Mesenchymal stem cell (in vitro differentiated cells and primary cell): ENCODE results near the gene ACHE.
"Not testable (repeated sequence)": the region's sequence is repeated elsewhere in the genome, so short reads cannot be mapped to it uniquely, and the experiment has no call there.

Source experiments
- DNase-seq: peaks from one replicate; pipeline ENCODE4 v3.0.0-alpha.2; 2013
- H2AFZ ChIP-seq: one replicate; pipeline ENCODE4 v1.6.1; 2013; ENCODE audit warnings: low read depth, mild to moderate bottlenecking, control low read depth, inconsistent platforms, low read length, moderate library complexity
- H2AK5ac ChIP-seq: 2 replicates; pipeline ENCODE4 v1.6.1; 2013; ENCODE audit warnings: low read length, moderate library complexity, mild to moderate bottlenecking, inconsistent platforms; ENCODE audit not compliant: severe bottlenecking
- H2BK120ac ChIP-seq: one replicate; pipeline ENCODE4 v1.6.1; 2013; ENCODE audit warnings: low read depth, mild to moderate bottlenecking, inconsistent platforms, low read length, moderate library complexity
- H2BK12ac ChIP-seq, 2 experiments: one replicate each; pipeline ENCODE4 v1.6.1; 2013; ENCODE audit warnings: inconsistent platforms in 2 of 2, low read length in 2 of 2, mild to moderate bottlenecking in 2 of 2, moderate library complexity in 2 of 2, control low read depth in 1 of 2
- H2BK15ac ChIP-seq: one replicate; pipeline ENCODE4 v1.6.1; 2013; ENCODE audit warnings: mild to moderate bottlenecking, low read depth, inconsistent platforms; ENCODE audit not compliant: poor library complexity, severe bottlenecking
- H2BK5ac ChIP-seq: 2 replicates; pipeline ENCODE4 v1.6.1; 2013; ENCODE audit warnings: low read depth, mild to moderate bottlenecking, low read length, control low read depth, inconsistent platforms; ENCODE audit not compliant: poor library complexity, severe bottlenecking
- H3K14ac ChIP-seq, 2 experiments: one replicate each; pipeline ENCODE4 v1.6.1; 2013; ENCODE audit warnings: inconsistent platforms in 2 of 2, low read length in 2 of 2, control low read depth in 1 of 2, mild to moderate bottlenecking in 1 of 2, moderate library complexity in 1 of 2
- H3K18ac ChIP-seq, 2 experiments: one replicate each; pipeline ENCODE4 v1.6.1; 2013; ENCODE audit warnings: inconsistent platforms in 2 of 2, low read length in 2 of 2, control low read depth in 1 of 2, low read depth in 1 of 2, mild to moderate bottlenecking in 1 of 2
- H3K23ac ChIP-seq, 2 experiments: one replicate each; pipeline ENCODE4 v1.6.1; 2013; ENCODE audit warnings: inconsistent platforms in 2 of 2, low read length in 2 of 2, mild to moderate bottlenecking in 2 of 2, moderate library complexity in 2 of 2, control low read depth in 1 of 2
- H3K27ac ChIP-seq: 2 replicates; pipeline ENCODE4 v1.5.1; 2013; ENCODE audit warnings: mild to moderate bottlenecking, moderate library complexity, low read length, control low read depth, inconsistent platforms; ENCODE audit not compliant: poor library complexity, severe bottlenecking
- H3K27me3 ChIP-seq, 2 experiments: 2 replicates each; pipeline versions ENCODE4 v1.6.1 to v1.7.0; 2013; ENCODE audit warnings: low read length in 2 of 2, mild to moderate bottlenecking in 2 of 2, moderate library complexity in 2 of 2, control low read depth in 1 of 2, inconsistent platforms in 1 of 2; ENCODE audit not compliant: control insufficient read depth in 1 of 2, insufficient read depth in 1 of 2
- H3K36me3 ChIP-seq, 2 experiments: 2 replicates each; pipeline versions ENCODE4 v1.6.1 to v1.7.0; 2013; ENCODE audit warnings: low read length in 2 of 2, control low read depth in 1 of 2, inconsistent platforms in 1 of 2, low read depth in 1 of 2, mild to moderate bottlenecking in 1 of 2; ENCODE audit not compliant: insufficient read depth in 2 of 2, control insufficient read depth in 1 of 2
- H3K4ac ChIP-seq, 2 experiments: one replicate each; pipeline ENCODE4 v1.6.1; 2013; ENCODE audit warnings: inconsistent platforms in 2 of 2, low read length in 2 of 2, mild to moderate bottlenecking in 2 of 2, moderate library complexity in 2 of 2, control low read depth in 1 of 2, low read depth in 1 of 2
- H3K4me1 ChIP-seq: 2 replicates; pipeline ENCODE4 v1.6.1; 2013; ENCODE audit warnings: low read depth, low read length, control low read depth; ENCODE audit not compliant: control insufficient read depth, insufficient read depth
- H3K4me2 ChIP-seq: 2 replicates; pipeline ENCODE4 v1.6.1; 2013; ENCODE audit warnings: low read length, mild to moderate bottlenecking, inconsistent platforms; ENCODE audit not compliant: poor library complexity, severe bottlenecking
- H3K4me3 ChIP-seq, 2 experiments: 2 replicates each; pipeline versions ENCODE4 v1.5.1 to v1.7.0; 2013; ENCODE audit warnings: low read length in 2 of 2, mild to moderate bottlenecking in 2 of 2, control low read depth in 1 of 2, low read depth in 1 of 2; ENCODE audit not compliant: insufficient read depth in 1 of 2
- H3K79me1 ChIP-seq: replicated peaks from 2 replicates; pipeline ENCODE4 v1.6.1; 2013; ENCODE audit warnings: mild to moderate bottlenecking, control low read depth, low read length, inconsistent platforms; ENCODE audit not compliant: poor library complexity, severe bottlenecking
- H3K9ac ChIP-seq: 2 replicates; pipeline ENCODE4 v1.7.0; 2013; ENCODE audit warnings: mild to moderate bottlenecking, low read length, moderate library complexity
- H3K9me3 ChIP-seq: 2 replicates; pipeline ENCODE4 v1.7.0; 2013; ENCODE audit warnings: mild to moderate bottlenecking, low read length; ENCODE audit not compliant: control insufficient read depth
- H4K8ac ChIP-seq: one replicate; pipeline ENCODE4 v1.6.1; 2013; ENCODE audit warnings: inconsistent platforms, mild to moderate bottlenecking, low read length, moderate library complexity
- H4K91ac ChIP-seq: one replicate; pipeline ENCODE4 v1.6.1; 2013; ENCODE audit warnings: mild to moderate bottlenecking, low read length, inconsistent platforms
- WGBS: methylation state at CpG from one replicate; pipeline ENCODE4 v1.1.7; 2013; ENCODE audit warnings: mixed read lengths; 5-methylcytosine and 5-hydroxymethylcytosine counted together

ACHE gene

GRCh38 chr7:100914879-100915447, 19.3 kb upstream of the ACHE start:
- Histone ChIP-seq H3K14ac (no peak overlapping the region), H3K4me1 (no peaks in the 10 kb centered on the region), H4K91ac (no peak overlapping the region), H3K36me3 (no peaks in the 10 kb centered on the region), H2AFZ (no peak overlapping the region), H4K8ac (no peak overlapping the region), H3K4me2 (no peak overlapping the region), H3K9me3 (no peaks in the 10 kb centered on the region), H3K18ac (no peak overlapping the region), H3K27ac (no peak overlapping the region), H3K9ac (no peak overlapping the region), H2AK5ac (no peak overlapping the region), H3K4ac (no peak overlapping the region), H3K23ac (no peak overlapping the region), H3K79me1 (no peaks in the 10 kb centered on the region), H3K27me3 (peaks cover 1 to 7% of the 10 kb centered on the region in 2 experiments), H2BK12ac (no peak overlapping the region), H2BK5ac (no peak overlapping the region), H2BK15ac (no peak overlapping the region), H3K4me3 (no peak overlapping the region), H2BK120ac (no peak overlapping the region)
- WGBS = 82% methylated on average over 8 of the region's 8 CpGs
- DNase-seq = no peak

DNA sequence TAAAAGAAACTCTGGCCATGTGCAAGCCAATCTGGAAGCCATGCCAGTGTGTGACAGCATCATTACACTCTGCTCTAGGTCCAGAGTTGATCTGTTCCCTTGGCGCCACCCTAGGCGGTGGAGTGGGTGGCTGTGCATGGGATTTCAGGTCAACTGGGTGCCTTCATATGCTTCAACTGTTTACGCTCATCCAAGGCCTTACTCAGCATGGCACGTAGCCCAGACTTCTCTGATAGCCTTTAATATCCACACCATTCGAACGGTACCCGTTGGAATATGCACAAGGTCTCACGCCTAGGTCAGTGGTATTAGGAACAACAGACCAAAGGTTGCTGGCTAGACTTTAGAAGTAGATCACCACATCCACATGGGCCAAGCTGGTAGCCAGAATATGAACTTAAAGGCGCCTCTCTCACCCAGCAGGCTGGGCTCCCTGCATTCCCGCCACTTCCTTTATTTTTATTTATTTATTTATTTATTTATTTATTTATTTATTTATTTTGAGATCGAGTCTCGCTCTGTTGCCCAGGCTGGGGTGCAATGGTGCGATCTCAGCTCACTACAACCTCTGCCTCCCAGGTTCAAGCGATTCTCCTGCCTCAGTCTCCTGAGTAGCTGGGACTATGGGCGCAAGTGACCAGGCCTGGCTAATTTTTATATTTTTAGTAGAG, 18.7 kb upstream of the ACHE start:
- Histone ChIP-seq H2AFZ (no peak overlapping the region), H3K36me3 (no peaks in the 10 kb centered on the region), H2BK120ac (no peak overlapping the region), H3K9ac (no peak overlapping the region), H2BK5ac (no peak overlapping the region), H2BK15ac (no peak overlapping the region), H3K9me3 (no peaks in the 10 kb centered on the region), H3K4ac (no peak overlapping the region), H4K91ac (no peak overlapping the region), H2AK5ac (no peak overlapping the region), H3K14ac (no peak overlapping the region), H3K4me3 (no peak overlapping the region), H3K4me1 (no peaks in the 10 kb centered on the region), H3K79me1 (no peaks in the 10 kb centered on the region), H3K27me3 (peaks cover 0 to 5% of the 10 kb centered on the region in 2 experiments), H3K4me2 (no peak overlapping the region), H4K8ac (no peak overlapping the region), H3K27ac (no peak overlapping the region), H3K18ac (no peak overlapping the region), H2BK12ac (no peak overlapping the region), H3K23ac (no peak overlapping the region)
- DNase-seq = no peak
- WGBS = 91% methylated on average over 12 of the region's 15 CpGs

DNA sequence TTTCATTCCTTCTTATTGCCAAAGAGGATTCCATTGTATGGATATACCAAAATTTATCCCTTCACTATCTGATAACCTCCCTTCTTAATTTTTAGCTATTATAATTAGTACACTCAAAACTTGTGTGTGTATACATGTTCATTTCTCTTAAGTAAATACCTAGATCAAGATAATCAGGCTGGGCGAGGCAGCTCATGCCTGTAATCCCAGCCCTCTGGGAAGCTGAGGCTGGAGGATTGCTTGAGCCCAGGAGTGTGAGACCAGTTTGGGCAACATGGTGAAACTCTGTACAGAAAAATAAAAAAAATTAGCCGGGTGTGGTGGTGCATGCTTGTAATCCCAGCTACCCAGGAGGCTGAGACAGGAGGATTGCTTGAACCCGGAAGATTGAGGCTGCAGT, 15.8 kb upstream of the ACHE start:
- Histone ChIP-seq H2AK5ac (no peak overlapping the region), H2BK15ac (no peak overlapping the region), H3K27ac (no peak overlapping the region), H4K91ac (no peak overlapping the region), H2BK12ac (no peak overlapping the region), H3K4me3 (no peak overlapping the region), H4K8ac (no peak overlapping the region), H3K9me3 (peaks cover under 1% of the 10 kb centered on the region), H3K4ac (no peak overlapping the region), H3K9ac (no peak overlapping the region), H3K36me3 (no peaks in the 10 kb centered on the region), H3K18ac (no peak overlapping the region), H2BK5ac (no peak overlapping the region), H3K4me1 (no peaks in the 10 kb centered on the region), H2BK120ac (no peak overlapping the region), H3K27me3 (peaks cover 0 to 5% of the 10 kb centered on the region in 2 experiments), H3K23ac (no peak overlapping the region), H3K14ac (no peak overlapping the region), H3K4me2 (no peak overlapping the region), H2AFZ (no peak overlapping the region), H3K79me1 (no peaks in the 10 kb centered on the region)
- WGBS = 85% methylated on average over 1 of the region's 3 CpGs
- no peak for DNase-seq

DNA sequence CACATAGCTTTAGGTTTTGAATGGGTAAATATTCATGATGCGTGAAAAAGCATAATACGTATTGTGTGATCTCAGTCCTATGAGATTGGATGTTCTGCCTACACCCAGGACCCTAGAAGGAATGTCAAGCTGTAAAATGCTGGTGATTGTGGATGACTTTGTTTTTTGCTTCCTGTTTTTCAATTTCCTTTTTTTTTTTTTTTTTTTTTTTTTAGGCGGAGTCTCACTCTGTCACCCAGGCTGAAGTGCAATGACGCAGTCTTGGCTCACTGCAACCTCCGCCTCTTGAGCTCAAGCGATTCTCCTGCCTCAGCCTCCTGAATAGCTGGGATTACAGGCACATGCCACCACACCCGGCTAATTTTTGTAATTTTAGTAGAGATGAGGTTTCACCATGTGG, 14.8 kb upstream of the ACHE start:
- H4K8ac ChIP-seq, H2BK15ac ChIP-seq, H2BK120ac ChIP-seq, H2AFZ ChIP-seq, DNase-seq, H3K14ac ChIP-seq, H3K23ac ChIP-seq, H3K36me3 ChIP-seq, H2AK5ac ChIP-seq, H3K18ac ChIP-seq, H3K4ac ChIP-seq, H3K27ac ChIP-seq, H2BK12ac ChIP-seq, H3K4me1 ChIP-seq, H4K91ac ChIP-seq, H3K9ac ChIP-seq, H3K79me1 ChIP-seq, H3K4me3 ChIP-seq, H2BK5ac ChIP-seq, H3K27me3 ChIP-seq, H3K4me2 ChIP-seq, H3K9me3 ChIP-seq: not testable (repeated sequence)
- WGBS = 97% methylated on average over 6 of the region's 7 CpGs
